ENCODE data around the gene TNS2. TPM values are rescaled to one million over a fixed set of nuclear protein-coding genes. Genes with fewer than 3 reads are reported as not detected.

TNS2 gene
- total and polyA plus RNA-seq, 2 of the 13 experiments (the other 11 are each of a cell fraction or from before 2014, with no cell fraction given) = 8.9 to 20.4 TPM

DNA sequence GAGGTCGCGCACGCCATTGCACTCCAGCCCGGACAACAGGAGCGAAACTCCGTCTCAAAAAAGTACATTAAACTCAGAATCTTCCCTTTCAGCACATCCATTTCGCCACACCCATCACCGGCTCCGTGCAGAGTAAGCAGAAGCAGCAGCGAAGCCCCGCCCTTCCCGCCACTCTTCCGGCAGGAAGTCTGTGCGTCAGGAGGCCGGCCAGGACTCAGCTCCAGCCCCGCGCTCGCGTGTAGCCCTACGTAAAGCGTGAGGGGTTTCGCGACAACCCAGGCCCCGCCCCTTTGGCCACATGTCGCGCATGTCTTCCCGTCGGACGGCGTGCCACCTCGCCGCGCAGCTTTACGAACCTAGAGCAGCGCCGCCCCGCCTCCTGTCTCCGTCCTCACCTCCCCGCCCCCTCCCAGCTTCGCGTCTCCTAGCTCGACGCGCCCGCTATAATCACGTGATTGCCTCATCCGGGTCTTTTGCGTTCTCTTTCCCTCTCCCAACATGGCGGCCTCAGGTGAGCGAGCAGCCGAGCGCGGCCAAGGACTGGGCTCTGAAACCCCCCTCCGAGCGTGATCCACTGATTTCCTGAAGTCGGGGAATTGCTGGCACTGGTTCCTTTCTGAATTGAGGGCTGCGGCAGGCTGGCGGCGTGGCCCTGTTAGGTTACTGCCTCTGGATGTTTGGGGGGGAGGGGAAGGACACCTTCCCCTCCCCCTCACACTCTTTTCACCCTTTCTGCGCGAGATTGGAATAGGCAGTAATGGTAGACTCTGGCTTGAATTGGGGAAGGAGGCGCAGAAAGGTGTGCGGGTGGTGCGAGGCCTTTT is 43.7 kb upstream of the TNS2 start, which contains the start of gene EIF4B (continued):
- TF ChIP-seq USF2 (IDR thresholded peaks at IDR 0.05; ENCODE audit: low read depth, low read length) = peak; percentile 77
- peak; percentile 86; the same call in 1 of the 2 replicates for TF ChIP-seq USF2 (CRISPR knock-in tag; IDR thresholded peaks at IDR 0.05; ENCODE audit: borderline replicate concordance)
- TF ChIP-seq, protein P1, sequence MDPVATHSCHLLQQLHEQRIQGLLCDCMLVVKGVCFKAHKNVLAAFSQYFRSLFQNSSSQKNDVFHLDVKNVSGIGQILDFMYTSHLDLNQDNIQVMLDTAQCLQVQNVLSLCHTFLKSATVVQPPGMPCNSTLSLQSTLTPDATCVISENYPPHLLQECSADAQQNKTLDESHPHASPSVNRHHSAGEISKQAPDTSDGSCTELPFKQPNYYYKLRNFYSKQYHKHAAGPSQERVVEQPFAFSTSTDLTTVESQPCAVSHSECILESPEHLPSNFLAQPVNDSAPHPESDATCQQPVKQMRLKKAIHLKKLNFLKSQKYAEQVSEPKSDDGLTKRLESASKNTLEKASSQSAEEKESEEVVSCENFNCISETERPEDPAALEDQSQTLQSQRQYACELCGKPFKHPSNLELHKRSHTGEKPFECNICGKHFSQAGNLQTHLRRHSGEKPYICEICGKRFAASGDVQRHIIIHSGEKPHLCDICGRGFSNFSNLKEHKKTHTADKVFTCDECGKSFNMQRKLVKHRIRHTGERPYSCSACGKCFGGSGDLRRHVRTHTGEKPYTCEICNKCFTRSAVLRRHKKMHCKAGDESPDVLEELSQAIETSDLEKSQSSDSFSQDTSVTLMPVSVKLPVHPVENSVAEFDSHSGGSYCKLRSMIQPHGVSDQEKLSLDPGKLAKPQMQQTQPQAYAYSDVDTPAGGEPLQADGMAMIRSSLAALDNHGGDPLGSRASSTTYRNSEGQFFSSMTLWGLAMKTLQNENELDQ (CRISPR knock-in tag; IDR thresholded peaks at IDR 0.05; ENCODE audit: borderline replicate concordance) = no peak
- TF ChIP-seq KDM5B (CRISPR knock-in tag; IDR thresholded peaks at IDR 0.05; ENCODE audit: borderline replicate concordance) = peak; percentile 67; the same call in 1 of the 2 replicates
- peak; percentile 81; the same call in 1 of the 2 replicates for TF ChIP-seq ARNT2 (CRISPR knock-in tag; IDR thresholded peaks at IDR 0.05; ENCODE audit: low read depth)
- TF ChIP-seq ZNF343 (CRISPR knock-in tag; IDR thresholded peaks at IDR 0.05) = peak; percentile 37; the same call in 1 of the 2 replicates
- TF ChIP-seq FOXA3 (CRISPR knock-in tag; IDR thresholded peaks at IDR 0.05) = peak; percentile 52; the same call in 1 of the 2 replicates
- TF ChIP-seq, protein P2, sequence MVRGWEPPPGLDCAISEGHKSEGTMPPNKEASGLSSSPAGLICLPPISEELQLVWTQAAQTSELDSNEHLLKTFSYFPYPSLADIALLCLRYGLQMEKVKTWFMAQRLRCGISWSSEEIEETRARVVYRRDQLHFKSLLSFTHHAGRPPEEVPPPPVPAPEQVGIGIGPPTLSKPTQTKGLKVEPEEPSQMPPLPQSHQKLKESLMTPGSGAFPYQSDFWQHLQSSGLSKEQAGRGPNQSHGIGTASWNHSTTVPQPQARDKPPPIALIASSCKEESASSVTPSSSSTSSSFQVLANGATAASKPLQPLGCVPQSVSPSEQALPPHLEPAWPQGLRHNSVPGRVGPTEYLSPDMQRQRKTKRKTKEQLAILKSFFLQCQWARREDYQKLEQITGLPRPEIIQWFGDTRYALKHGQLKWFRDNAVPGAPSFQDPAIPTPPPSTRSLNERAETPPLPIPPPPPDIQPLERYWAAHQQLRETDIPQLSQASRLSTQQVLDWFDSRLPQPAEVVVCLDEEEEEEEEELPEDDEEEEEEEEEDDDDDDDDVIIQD (CRISPR knock-in tag; IDR thresholded peaks at IDR 0.05; ENCODE audit: low read depth) = 0 out of 2 replicates have a peak, but pooled peaks have one; percentile 24
- TF ChIP-seq, protein P3, sequence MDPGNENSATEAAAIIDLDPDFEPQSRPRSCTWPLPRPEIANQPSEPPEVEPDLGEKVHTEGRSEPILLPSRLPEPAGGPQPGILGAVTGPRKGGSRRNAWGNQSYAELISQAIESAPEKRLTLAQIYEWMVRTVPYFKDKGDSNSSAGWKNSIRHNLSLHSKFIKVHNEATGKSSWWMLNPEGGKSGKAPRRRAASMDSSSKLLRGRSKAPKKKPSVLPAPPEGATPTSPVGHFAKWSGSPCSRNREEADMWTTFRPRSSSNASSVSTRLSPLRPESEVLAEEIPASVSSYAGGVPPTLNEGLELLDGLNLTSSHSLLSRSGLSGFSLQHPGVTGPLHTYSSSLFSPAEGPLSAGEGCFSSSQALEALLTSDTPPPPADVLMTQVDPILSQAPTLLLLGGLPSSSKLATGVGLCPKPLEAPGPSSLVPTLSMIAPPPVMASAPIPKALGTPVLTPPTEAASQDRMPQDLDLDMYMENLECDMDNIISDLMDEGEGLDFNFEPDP (CRISPR knock-in tag; conservative IDR thresholded peaks at IDR 0.05) = no peak
- no peak for TF ChIP-seq NBN (conservative IDR thresholded peaks at IDR 0.05)
- TF ChIP-seq TFE3 (CRISPR knock-in tag; IDR thresholded peaks at IDR 0.05) = peak; percentile 92; the same call in 1 of the 2 replicates
- TF ChIP-seq ZNF326 (CRISPR knock-in tag; IDR thresholded peaks at IDR 0.05; ENCODE audit: borderline replicate concordance) = no peak
- TF ChIP-seq CCDC6 (CRISPR knock-in tag; IDR thresholded peaks at IDR 0.05) = 0 out of 2 replicates have a peak, but pooled peaks have one; percentile 66
- TF ChIP-seq ZNF547 (CRISPR knock-in tag; IDR thresholded peaks at IDR 0.05) = peak; percentile 78
- TF ChIP-seq BRCA1 (CRISPR knock-in tag; IDR thresholded peaks at IDR 0.05) = no peak
- TF ChIP-seq TGIF2 (CRISPR knock-in tag; IDR thresholded peaks at IDR 0.05) = no peak
- no peak for TF ChIP-seq WIZ (CRISPR knock-in tag; IDR thresholded peaks at IDR 0.05)
- TF ChIP-seq ZEB1 (IDR thresholded peaks at IDR 0.05; ENCODE audit: insufficient replicate concordance, low read depth) = no peak
- TF ChIP-seq ZNF546 (CRISPR knock-in tag; conservative IDR thresholded peaks at IDR 0.05) = no peak
- peak; percentile 22; the same call in 1 of the 2 replicates for TF ChIP-seq PHF21A (CRISPR knock-in tag; IDR thresholded peaks at IDR 0.05)
- no peak; the same call in 1 of the 2 replicates for TF ChIP-seq SSRP1 (CRISPR knock-in tag; IDR thresholded peaks at IDR 0.05)

Measured in HepG2 (cell line).